GM18526 (cell line): Measurements from ENCODE around the gene MKX.

Source experiments
- POLR2A ChIP-seq: IDR thresholded peaks from 3 replicates; pipeline ENCODE4 v1.6.1; 2011; ENCODE audit not compliant: insufficient read length; ENCODE audit errors: extremely low read depth

MKX gene, protein sequence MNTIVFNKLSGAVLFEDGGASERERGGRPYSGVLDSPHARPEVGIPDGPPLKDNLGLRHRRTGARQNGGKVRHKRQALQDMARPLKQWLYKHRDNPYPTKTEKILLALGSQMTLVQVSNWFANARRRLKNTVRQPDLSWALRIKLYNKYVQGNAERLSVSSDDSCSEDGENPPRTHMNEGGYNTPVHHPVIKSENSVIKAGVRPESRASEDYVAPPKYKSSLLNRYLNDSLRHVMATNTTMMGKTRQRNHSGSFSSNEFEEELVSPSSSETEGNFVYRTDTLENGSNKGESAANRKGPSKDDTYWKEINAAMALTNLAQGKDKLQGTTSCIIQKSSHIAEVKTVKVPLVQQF

DNA sequence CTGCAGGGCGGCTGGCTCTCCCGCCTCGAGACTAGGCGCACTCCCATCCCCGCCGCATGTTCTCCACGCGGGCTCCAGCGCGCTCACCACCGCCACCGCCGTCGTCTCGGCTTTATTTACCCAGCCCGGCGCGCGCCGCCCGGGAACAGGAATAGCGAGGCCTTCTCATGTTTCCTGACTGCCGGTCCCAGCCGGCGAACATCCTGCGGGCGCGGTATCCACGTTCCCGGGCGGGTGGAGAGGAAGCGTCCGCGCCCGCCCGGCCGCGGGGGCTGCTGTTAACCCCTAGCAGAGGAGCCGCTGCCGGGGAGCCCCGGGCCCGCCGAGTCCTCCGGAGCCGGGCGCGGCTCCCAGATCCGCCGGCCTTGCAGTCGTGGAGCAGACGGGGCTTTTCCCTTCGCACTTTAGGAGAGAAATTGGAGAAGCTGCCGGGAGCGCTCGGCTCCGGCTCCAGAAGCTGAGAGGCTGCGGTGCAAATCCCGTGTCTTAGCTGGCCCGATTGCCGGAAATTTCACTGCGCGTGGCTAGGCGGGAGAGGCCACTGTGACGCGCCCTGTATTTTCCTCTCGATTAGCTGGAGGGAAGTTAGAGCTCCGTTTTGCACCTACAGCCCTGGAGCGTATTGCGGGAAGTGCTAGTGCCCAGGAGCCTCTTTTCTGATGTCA, at the start of gene MKX:
TSS of gene MKX (minus strand) at position 88 of the 665 bp plus-strand sequence. CDS start 2,404 bp downstream, outside the sequence.
- TF ChIP-seq POLR2A: no peak

- TF ChIP-seq POLR2A: no peak
Observed at GRCh38 chr10:27794157-27794556, 48.5 kb upstream of the MKX start.

DNA sequence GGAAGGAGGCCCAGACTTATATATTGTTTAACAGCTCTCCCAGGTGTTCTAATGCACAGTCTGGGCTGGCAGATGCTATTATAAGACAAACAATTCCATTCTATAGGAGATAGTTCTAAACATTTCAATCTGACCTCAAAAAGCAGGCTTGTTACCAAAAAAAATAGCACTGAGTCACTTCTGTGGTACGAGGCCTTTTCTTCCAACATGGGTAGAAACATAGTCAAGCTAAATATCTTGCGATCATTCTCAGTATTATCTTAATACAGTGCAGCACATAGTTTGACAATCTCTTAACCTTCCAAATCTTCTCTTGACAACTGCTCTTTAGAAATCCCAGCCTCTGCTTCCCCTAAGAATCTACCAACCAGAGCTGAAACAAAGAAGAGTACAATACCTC, 46.6 kb upstream of the MKX start:
- TF ChIP-seq POLR2A: no peak

GRCh38 chr10:27784272-27784671, 38.7 kb upstream of the MKX start:
- no peak for TF ChIP-seq POLR2A

GRCh38 chr10:27783660-27784059, 38.0 kb upstream of the MKX start:
- TF ChIP-seq POLR2A: no peak

GRCh38 chr10:27779462-27780015, 33.9 kb upstream of the MKX start:
- no peak for TF ChIP-seq POLR2A

- TF ChIP-seq POLR2A: no peak
Observed at GRCh38 chr10:27774831-27775230, 29.2 kb upstream of the MKX start.

DNA sequence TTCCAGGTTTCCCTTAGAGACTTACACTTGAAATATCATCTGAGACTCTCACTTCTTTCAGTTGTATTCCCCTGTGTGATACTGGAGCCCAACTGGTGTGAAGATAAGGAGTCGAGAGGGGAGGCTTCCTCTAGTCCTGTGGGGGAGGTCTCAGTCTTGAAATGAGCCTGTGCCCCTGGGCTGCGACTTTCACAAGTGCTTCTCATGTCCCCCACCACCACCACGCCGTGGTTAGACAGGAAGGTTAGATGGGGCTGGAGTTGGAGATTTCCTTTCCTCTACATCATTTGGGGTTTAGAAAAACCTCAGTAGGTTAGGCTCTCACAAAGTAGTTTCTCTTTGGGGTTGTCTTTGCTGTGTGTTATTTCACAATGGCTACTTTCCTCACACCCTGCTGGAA, 25.6 kb upstream of the MKX start:
- TF ChIP-seq POLR2A: no peak

DNA sequence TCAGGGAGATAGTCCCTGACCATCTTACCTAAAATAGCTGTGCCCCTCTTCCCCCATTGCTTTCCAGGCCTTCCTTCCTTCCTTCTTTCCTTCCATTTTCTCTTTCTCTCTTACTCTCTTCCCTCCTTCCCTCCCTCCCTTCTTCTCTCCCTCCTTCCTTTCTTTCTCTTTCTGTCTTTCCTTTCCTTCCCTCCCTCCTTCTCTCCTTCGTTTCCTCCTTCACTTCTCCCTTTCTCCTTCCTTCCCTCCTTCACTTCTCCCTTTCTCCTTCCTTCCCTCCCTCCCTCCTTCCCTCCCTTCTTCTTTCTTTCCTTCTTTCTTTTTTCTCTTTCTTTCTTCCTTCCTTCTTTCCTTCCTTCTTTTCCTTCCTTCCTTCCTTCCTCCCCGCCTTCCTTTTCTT, 24.6 kb upstream of the MKX start:
- no peak for TF ChIP-seq POLR2A

- TF ChIP-seq POLR2A: no peak
Observed at GRCh38 chr10:27760867-27761266, 15.2 kb upstream of the MKX start.

DNA sequence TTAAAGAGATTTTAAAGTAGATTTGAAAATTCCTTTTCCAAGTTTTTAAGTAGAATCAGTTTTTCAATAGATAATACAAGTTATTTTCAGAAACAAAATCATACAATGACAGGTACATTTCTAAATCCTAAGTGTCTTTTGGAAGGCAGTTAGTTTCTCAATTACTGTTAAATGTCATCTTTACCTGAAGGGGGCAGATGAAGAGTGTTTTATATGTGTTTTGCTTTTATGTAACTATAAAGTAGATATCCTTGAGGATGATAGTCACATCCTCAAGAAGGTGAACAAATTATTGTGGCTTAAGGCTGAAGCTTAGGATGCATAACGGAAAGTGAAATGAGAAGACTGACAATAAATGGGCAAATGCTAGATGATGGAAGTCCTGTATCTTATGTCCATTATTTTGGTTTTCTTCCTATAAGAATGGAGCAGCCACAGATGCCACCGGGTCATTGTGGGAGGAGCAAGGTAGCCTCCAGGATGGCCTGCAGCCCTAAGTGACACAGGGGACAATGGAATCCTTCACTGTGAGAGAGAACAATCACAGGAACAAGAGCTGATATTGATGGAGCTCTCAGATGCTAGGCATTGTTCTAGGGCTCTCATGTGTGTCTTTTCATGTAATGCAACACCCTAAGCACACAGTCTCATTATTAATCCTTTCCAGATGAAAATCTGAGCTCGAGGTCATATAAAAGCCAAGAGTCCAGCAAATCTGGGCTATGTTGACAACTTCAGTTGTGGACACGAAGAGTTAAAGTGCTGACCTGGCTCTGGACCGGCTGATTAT, 14.1 kb upstream of the MKX start:
- no peak for TF ChIP-seq POLR2A

- no peak for TF ChIP-seq POLR2A
Observed at GRCh38 chr10:27752673-27753237, 7.1 kb upstream of the MKX start.

DNA sequence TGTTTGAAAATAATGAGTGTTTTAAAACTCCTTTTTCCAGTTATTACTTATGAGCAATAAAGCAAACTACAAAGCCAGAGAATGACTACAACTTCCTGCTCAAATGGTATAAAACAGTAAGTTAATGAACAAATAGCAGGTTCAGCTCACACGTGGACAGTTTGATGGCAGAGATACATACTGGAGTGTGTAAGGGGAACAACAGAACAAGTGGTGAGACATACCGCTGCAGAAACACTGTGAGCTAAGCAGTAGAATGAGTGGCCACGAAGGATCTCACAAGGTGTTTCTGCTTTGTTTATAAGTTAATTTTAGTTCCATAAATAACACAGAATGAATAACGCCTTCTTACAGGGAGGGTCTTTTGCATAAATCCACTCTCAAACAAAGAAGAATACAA, 3.0 kb upstream of the MKX start:
- TF ChIP-seq POLR2A: no peak

DNA sequence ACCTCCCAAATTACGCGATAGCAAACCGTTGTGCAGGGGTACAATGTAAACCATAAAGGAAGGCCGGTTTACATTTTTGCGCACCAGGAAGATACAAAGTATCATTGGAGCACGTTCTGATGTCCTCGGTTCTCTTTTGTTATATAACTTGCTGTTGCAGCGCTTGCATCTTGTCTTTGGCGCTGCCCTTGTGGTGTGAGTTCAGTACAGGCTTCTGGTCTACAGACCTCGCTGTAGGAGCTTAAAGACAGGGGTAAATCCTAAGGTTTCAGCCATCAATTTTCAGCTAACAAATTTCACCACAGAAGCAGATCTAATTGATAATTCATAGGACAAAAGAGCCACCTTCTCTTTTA, 1.5 kb upstream of the MKX start:
- TF ChIP-seq POLR2A: no peak

GRCh38 chr10:27746397-27747095, 927 bp upstream of the MKX start:
- no peak for TF ChIP-seq POLR2A
